ENCODE measurements around the gene GRAMD2B.
"Not testable (repeated sequence)": the region's sequence is repeated elsewhere in the genome, so short reads cannot be mapped to it uniquely, and the experiment has no call there.

GRAMD2B gene

GRCh38 chr5:126422994-126423788 is at the start of gene GRAMD2B:
GRAMD2B (plus strand) TSS chr5:126423409; CDS start chr5:126423607, 198 bp downstream.
- peak; percentile 95 for DNase-seq (ENCODE audit: low read depth, low spot score)

- DNase-seq (ENCODE audit: low read depth, low spot score) = no peak
Observed at GRCh38 chr5:126374109-126374416, 49.1 kb upstream of the GRAMD2B start.

- no peak for DNase-seq (ENCODE audit: low read depth, low spot score)
Observed at GRCh38 chr5:126376443-126376842, 46.8 kb upstream of the GRAMD2B start.

- peak; percentile 38 for DNase-seq (ENCODE audit: low read depth, low spot score)
Observed at GRCh38 chr5:126377424-126377823, 45.8 kb upstream of the GRAMD2B start.

- DNase-seq (ENCODE audit: low read depth, low spot score) = not testable (repeated sequence)
Observed at GRCh38 chr5:126380316-126380715, 42.9 kb upstream of the GRAMD2B start.

- no peak for DNase-seq (ENCODE audit: low read depth, low spot score)
Observed at GRCh38 chr5:126383246-126383645, 40.0 kb upstream of the GRAMD2B start.

- DNase-seq (ENCODE audit: low read depth, low spot score) = no peak
Observed at GRCh38 chr5:126383776-126384175, 39.4 kb upstream of the GRAMD2B start.

- DNase-seq (ENCODE audit: low read depth, low spot score) = peak; percentile 82
Observed at GRCh38 chr5:126384985-126385384, 38.2 kb upstream of the GRAMD2B start.

GRCh38 chr5:126385524-126386502 is 37.4 kb upstream of the GRAMD2B start:
- no peak for DNase-seq (ENCODE audit: low read depth, low spot score)

- no peak for DNase-seq (ENCODE audit: low read depth, low spot score)
Observed at GRCh38 chr5:126389179-126389578, 34.0 kb upstream of the GRAMD2B start.

GRCh38 chr5:126390051-126390450 is 33.2 kb upstream of the GRAMD2B start:
- no peak for DNase-seq (ENCODE audit: low read depth, low spot score)

- no peak for DNase-seq (ENCODE audit: low read depth, low spot score)
Observed at GRCh38 chr5:126391386-126391785, 31.8 kb upstream of the GRAMD2B start.

- no peak for DNase-seq (ENCODE audit: low read depth, low spot score)
Observed at GRCh38 chr5:126394211-126394788, 28.9 kb upstream of the GRAMD2B start.

- peak; percentile 61 for DNase-seq (ENCODE audit: low read depth, low spot score)
Observed at GRCh38 chr5:126395198-126395597, 28.0 kb upstream of the GRAMD2B start.

GRCh38 chr5:126395605-126396004 is 27.6 kb upstream of the GRAMD2B start:
- DNase-seq (ENCODE audit: low read depth, low spot score) = no peak

GRCh38 chr5:126396721-126397120 is 26.5 kb upstream of the GRAMD2B start:
- not testable (repeated sequence) for DNase-seq (ENCODE audit: low read depth, low spot score)

- DNase-seq (ENCODE audit: low read depth, low spot score) = no peak
Observed at GRCh38 chr5:126398791-126399190, 24.4 kb upstream of the GRAMD2B start.

GRCh38 chr5:126400621-126401251 is 22.5 kb upstream of the GRAMD2B start:
- DNase-seq (ENCODE audit: low read depth, low spot score) = no peak

- DNase-seq (ENCODE audit: low read depth, low spot score) = no peak
Observed at GRCh38 chr5:126402621-126403555, 20.3 kb upstream of the GRAMD2B start.

- DNase-seq (ENCODE audit: low read depth, low spot score) = peak; percentile 25
Observed at GRCh38 chr5:126403876-126404275, 19.3 kb upstream of the GRAMD2B start.

GRCh38 chr5:126410623-126411022 is 12.6 kb upstream of the GRAMD2B start:
- no peak for DNase-seq (ENCODE audit: low read depth, low spot score)
